Activated CD4-positive, CD25-positive, alpha-beta regulatory T cell treated with anti-CD3 and anti-CD28 coated beads, Interleukin-2, amount 50 U/mL, for 24 hours (primary cell): ENCODE results near the gene NRXN2.

Experiments
- ATAC-seq, 2 donors: fragments of 150-1000 bp; cut with Tn5 transposase; one replicate each; pipeline ENCODE4 v1.10.0; 2021; ENCODE audit warnings: mild to moderate bottlenecking in 1 of 2, moderate library complexity in 1 of 2

Gene NRXN2

GRCh38 chr11:64723117-64723906, at the start of gene NRXN2:
TSS of gene NRXN2 (minus strand) at chr11:64723197. CDS start at chr11:64713699, 9,498 bp downstream.
- peak; percentile 98 to 99 for ATAC-seq

GRCh38 chr11:64772303-64773018, 49.5 kb upstream of the NRXN2 start:
- no peak for ATAC-seq

GRCh38 chr11:64771861-64772260, 48.9 kb upstream of the NRXN2 start:
- no peak for ATAC-seq

- no peak for ATAC-seq
Measured at GRCh38 chr11:64770120-64770519, 47.1 kb upstream of the NRXN2 start.

GRCh38 chr11:64769283-64769682, 46.3 kb upstream of the NRXN2 start:
- ATAC-seq: no peak

GRCh38 chr11:64768300-64768694, 45.3 kb upstream of the NRXN2 start:
- ATAC-seq: no peak

- peak; percentile 36 to 53 for ATAC-seq
Measured at GRCh38 chr11:64767344-64768299, 44.6 kb upstream of the NRXN2 start.

GRCh38 chr11:64766881-64767280, 43.9 kb upstream of the NRXN2 start:
- no peak for ATAC-seq

- ATAC-seq: no peak
Measured at GRCh38 chr11:64765851-64766665, 43.1 kb upstream of the NRXN2 start.

- no peak for ATAC-seq
Measured at GRCh38 chr11:64765291-64765850, 42.4 kb upstream of the NRXN2 start.

- no peak for ATAC-seq
Measured at GRCh38 chr11:64764753-64765152, 41.8 kb upstream of the NRXN2 start.

- ATAC-seq: peak; percentile 33 to 36
Measured at GRCh38 chr11:64764040-64764611, 41.1 kb upstream of the NRXN2 start.

- no peak for ATAC-seq
Measured at GRCh38 chr11:64763526-64764039, 40.6 kb upstream of the NRXN2 start.

- peak; percentile 18 to 22 for ATAC-seq
Measured at GRCh38 chr11:64762674-64763525, 39.9 kb upstream of the NRXN2 start.

- no peak for ATAC-seq
Measured at GRCh38 chr11:64762277-64762673, 39.3 kb upstream of the NRXN2 start.

- ATAC-seq: no peak
Measured at GRCh38 chr11:64760759-64761420, 37.9 kb upstream of the NRXN2 start.

- ATAC-seq: no peak
Measured at GRCh38 chr11:64759722-64760719, 37.0 kb upstream of the NRXN2 start, which contains the start of gene PYGM. TSS of gene PYGM (minus strand) at chr11:64759974. CDS start at chr11:64759898, 76 bp downstream.

- ATAC-seq: no peak
Measured at GRCh38 chr11:64759131-64759721, 36.2 kb upstream of the NRXN2 start.
